Body of pancreas (tissue), 4 donors: ENCODE data around the gene ZC3H18.

Experiments
- CTCF ChIP-seq, 7 experiments: fragments of 450-650 bp in 4 of 7; fragments of 200-600 bp in 3 of 7; sonication (generic) in 3 of 7; IDR thresholded peaks; one replicate each; pipeline ENCODE4 v1.5.1; 2016 to 2019; ENCODE audit warnings: antibody characterized with exemption in 7 of 7
- POLR2A ChIP-seq, 3 donors: fragments of 450-650 bp; IDR thresholded peaks; one replicate each; pipeline ENCODE4 v1.6.1; 2016; ENCODE audit warnings: antibody characterized with exemption in 3 of 3, mild to moderate bottlenecking in 2 of 3

DNA sequence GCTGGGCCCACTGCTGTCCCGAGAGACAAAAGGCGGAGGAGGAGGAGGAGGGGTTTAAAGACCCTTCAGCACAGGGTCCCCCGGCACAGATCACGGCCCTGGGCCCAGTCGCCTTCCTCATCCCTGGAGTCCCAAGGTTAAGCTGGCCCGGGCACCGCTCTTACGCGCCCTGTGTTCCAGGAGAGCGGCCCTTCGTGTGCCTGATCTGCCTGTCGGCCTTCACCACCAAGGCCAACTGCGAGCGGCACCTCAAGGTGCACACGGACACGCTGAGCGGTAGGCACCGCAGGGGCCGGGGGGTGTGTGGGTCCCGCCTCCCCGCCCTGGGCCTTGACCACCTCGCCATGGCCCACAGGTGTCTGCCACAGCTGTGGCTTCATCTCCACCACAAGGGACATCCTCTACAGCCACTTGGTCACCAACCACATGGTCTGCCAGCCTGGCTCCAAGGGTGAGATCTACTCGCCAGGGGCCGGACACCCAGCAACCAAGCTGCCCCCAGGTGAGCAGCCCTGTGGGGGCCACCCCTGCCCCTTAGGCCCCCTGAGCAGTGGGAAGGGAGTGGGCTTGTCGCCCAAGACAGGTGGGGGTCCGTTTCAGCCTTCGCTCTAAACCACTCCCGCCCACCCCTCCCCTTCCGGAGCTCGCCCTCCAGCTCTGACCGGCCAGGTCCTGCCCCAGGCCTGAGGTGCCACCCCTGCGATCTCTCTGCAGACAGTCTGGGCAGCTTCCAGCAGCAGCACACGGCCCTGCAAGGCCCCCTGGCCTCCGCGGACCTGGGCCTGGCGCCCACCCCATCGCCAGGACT is 37.6 kb upstream of the ZC3H18 start:
- no peak for TF ChIP-seq POLR2A (IDR thresholded peaks at IDR 0.05)
- no peak for TF ChIP-seq CTCF (IDR thresholded peaks at IDR 0.05)
